IMR-90 (cell line): ENCODE data around the gene LZIC. TPM values are rescaled to one million over a fixed set of nuclear protein-coding genes. Genes with fewer than 3 reads are reported as not detected.

Experiments
- ATAC-seq: fragments of 200-7000 bp; cut with Tn5 transposase; 2 replicates; pipeline ENCODE4 v1.9.1; 2020; ENCODE audit warnings: low read depth, mild to moderate bottlenecking, moderate library complexity
- BruUV-seq: library from RNA; stranded (reverse); fragments of 400-500 nt; replicated peaks from 2 replicates; lab custom pipeline; 2021; lab: Mats Ljungman, UMichigan
- CTCF ChIA-PET: fragments of 300-600 bp; formaldehyde crosslinking; extraction: SDS; loops from one replicate; lab custom pipeline; 2021; ENCODE audit warnings: antibody characterized with exemption; lab: Yijun Ruan, JAX
- POLR2A ChIA-PET: fragments of 300-600 bp; sonication (Branson Sonifier 250); formaldehyde crosslinking; loops from one replicate; lab custom pipeline; 2022; ENCODE audit warnings: antibody characterized with exemption; ENCODE audit not compliant: unreplicated experiment; lab: Charles Lee
- DNase-seq: peaks from one replicate; pipeline ENCODE4 v3.0.0; 2013
- H2AFZ ChIP-seq: replicated peaks from 2 replicates; pipeline ENCODE3; 2013; ENCODE audit warnings: low read length, mild to moderate bottlenecking; ENCODE audit not compliant: poor library complexity
- H2AK5ac ChIP-seq: 2 replicates; pipeline ENCODE4 v1.6.1; 2013; ENCODE audit warnings: low read depth, low read length, inconsistent platforms
- H2AK9ac ChIP-seq: replicated peaks from 2 replicates; pipeline ENCODE3; 2013; ENCODE audit warnings: mild to moderate bottlenecking, low read depth, low read length, moderate library complexity; ENCODE audit not compliant: poor library complexity
- H2BK120ac ChIP-seq: 2 replicates; pipeline ENCODE4 v1.6.1; 2013; ENCODE audit warnings: low read depth, low read length, inconsistent platforms
- H2BK15ac ChIP-seq: 3 replicates; pipeline ENCODE4 v1.6.1; 2013; ENCODE audit warnings: low read depth, low read length, inconsistent platforms
- H2BK20ac ChIP-seq: 2 replicates; pipeline ENCODE4 v1.6.1; 2013; ENCODE audit warnings: low read depth, mild to moderate bottlenecking, inconsistent platforms, low read length, moderate library complexity
- H2BK5ac ChIP-seq: 2 replicates; pipeline ENCODE4 v1.6.1; 2013; ENCODE audit warnings: mild to moderate bottlenecking, low read depth, low read length, inconsistent platforms; ENCODE audit not compliant: poor library complexity, severe bottlenecking
- H3K14ac ChIP-seq: replicated peaks from 2 replicates; pipeline ENCODE4 v1.6.1; 2013; ENCODE audit warnings: low read depth, low read length, inconsistent platforms
- H3K18ac ChIP-seq: 2 replicates; pipeline ENCODE4 v1.6.1; 2013; ENCODE audit warnings: low read depth, low read length, control low read depth
- H3K23ac ChIP-seq: 2 replicates; pipeline ENCODE4 v1.6.1; 2013; ENCODE audit warnings: low read depth, low read length, inconsistent platforms
- H3K27ac ChIP-seq: 2 replicates; pipeline ENCODE4 v1.5.1; 2013; ENCODE audit warnings: mild to moderate bottlenecking, control low read depth, low read length; ENCODE audit not compliant: insufficient read depth
- H3K27me3 ChIP-seq: 2 replicates; pipeline ENCODE4 v1.6.1; 2013; ENCODE audit warnings: low read length; ENCODE audit not compliant: control insufficient read depth, insufficient read depth
- H3K36me3 ChIP-seq: 2 replicates; pipeline ENCODE4 v1.6.1; 2013; ENCODE audit warnings: low read length, mixed read lengths; ENCODE audit not compliant: control insufficient read depth, insufficient read depth
- H3K4ac ChIP-seq: 2 replicates; pipeline ENCODE4 v1.6.1; 2013; ENCODE audit warnings: low read depth, low read length, inconsistent platforms
- H3K4me1 ChIP-seq: 2 replicates; pipeline ENCODE4 v1.6.1; 2013; ENCODE audit warnings: low read length, mixed read lengths; ENCODE audit not compliant: control insufficient read depth, insufficient read depth
- H3K4me2 ChIP-seq: 2 replicates; pipeline ENCODE4 v1.6.1; 2013; ENCODE audit warnings: low read depth, mild to moderate bottlenecking, control low read depth, low read length, moderate library complexity
- H3K4me3 ChIP-seq: 2 replicates; pipeline ENCODE4 v1.5.1; 2013; ENCODE audit warnings: low read depth, mild to moderate bottlenecking, control low read depth, low read length, moderate library complexity; ENCODE audit not compliant: insufficient read depth
- H3K56ac ChIP-seq: 2 replicates; pipeline ENCODE4 v1.6.1; 2013; ENCODE audit warnings: low read length, inconsistent platforms; ENCODE audit not compliant: insufficient read depth; ENCODE audit errors: extremely low read depth
- H3K79me1 ChIP-seq, 2 experiments: 2 replicates each; pipeline ENCODE4 v1.6.1; 2013; ENCODE audit warnings: low read length in 2 of 2, inconsistent platforms in 1 of 2, low read depth in 1 of 2
- H3K9ac ChIP-seq: 2 replicates; pipeline ENCODE4 v1.6.1; 2013; ENCODE audit warnings: low read depth, low read length, control low read depth
- H3K9me1 ChIP-seq: 2 replicates; pipeline ENCODE4 v1.6.1; 2013; ENCODE audit warnings: low read length, inconsistent platforms; ENCODE audit not compliant: insufficient read depth
- H3K9me3 ChIP-seq: 2 replicates; pipeline ENCODE4 v1.6.1; 2013; ENCODE audit warnings: low read length; ENCODE audit not compliant: control insufficient read depth, insufficient read depth
- H4K20me1 ChIP-seq: 2 replicates; pipeline ENCODE4 v1.6.1; 2013; ENCODE audit warnings: low read length, inconsistent platforms; ENCODE audit not compliant: insufficient read depth
- H4K5ac ChIP-seq: 2 replicates; pipeline ENCODE4 v1.6.1; 2013; ENCODE audit warnings: mild to moderate bottlenecking, low read depth, low read length, control low read depth
- H4K8ac ChIP-seq, 2 experiments: 2 replicates each; pipeline ENCODE4 v1.6.1; 2013; ENCODE audit warnings: low read depth in 2 of 2, low read length in 2 of 2, control low read depth in 1 of 2, inconsistent platforms in 1 of 2
- H4K91ac ChIP-seq: 2 replicates; pipeline ENCODE4 v1.6.1; 2013; ENCODE audit warnings: low read depth, low read length, inconsistent platforms; ENCODE audit not compliant: insufficient read depth
- BHLHE40 ChIP-seq: fragments of 150-350 bp; IDR thresholded peaks from 2 replicates; pipeline ENCODE4 v1.6.1; 2016; ENCODE audit warnings: mild to moderate bottlenecking, low read depth, low read length
- CEBPB ChIP-seq: IDR thresholded peaks from 2 replicates; pipeline ENCODE4 v1.6.1; 2012; ENCODE audit warnings: low read depth, low read length, improper control_type of control experiment
- CHD1 ChIP-seq: IDR thresholded peaks from 2 replicates; pipeline ENCODE4 v1.6.1; 2012; ENCODE audit warnings: low read depth, low read length, improper control_type of control experiment
- FOS ChIP-seq: fragments of 150-350 bp; IDR thresholded peaks from 2 replicates; pipeline ENCODE4 v1.6.1; 2016; ENCODE audit warnings: low read depth, low read length
- MAZ ChIP-seq: IDR thresholded peaks from 2 replicates; pipeline ENCODE4 v1.6.1; 2012; ENCODE audit warnings: low read depth, mild to moderate bottlenecking, low read length, improper control_type of control experiment, moderate library complexity, borderline replicate concordance
- MXI1 ChIP-seq: IDR thresholded peaks from 2 replicates; pipeline ENCODE4 v1.6.1; 2012; ENCODE audit warnings: low read depth, mild to moderate bottlenecking, low read length, moderate library complexity, borderline replicate concordance
- NFE2L2 ChIP-seq: fragments of 150-350 bp; IDR thresholded peaks from 2 replicates; pipeline ENCODE4 v1.6.1; 2016; ENCODE audit warnings: low read depth, mild to moderate bottlenecking, low read length
- POLR2A ChIP-seq: IDR thresholded peaks from 2 replicates; pipeline ENCODE4 v1.6.1; 2012; ENCODE audit warnings: mild to moderate bottlenecking, low read depth, low read length
- RAD21 ChIP-seq: IDR thresholded peaks from 2 replicates; pipeline ENCODE4 v1.6.1; 2012; ENCODE audit warnings: low read length, improper control_type of control experiment
- RCOR1 ChIP-seq: IDR thresholded peaks from 2 replicates; pipeline ENCODE4 v1.6.1; 2012; ENCODE audit warnings: mild to moderate bottlenecking, low read length, improper control_type of control experiment; ENCODE audit not compliant: insufficient replicate concordance
- RFX5 ChIP-seq: IDR thresholded peaks from 2 replicates; pipeline ENCODE4 v1.8.0; 2012; ENCODE audit warnings: low read depth, mild to moderate bottlenecking, low read length, moderate library complexity
- WGBS, 2 experiments: methylation state at CpG; one replicate each; pipeline versions ENCODE4 v1.1.5 to v1.1.7; 2013; ENCODE audit warnings: missing lambda C conversion rate in 2 of 2; ENCODE audit not compliant: insufficient read length in 1 of 2; ENCODE audit errors: extremely low coverage in 2 of 2; 5-methylcytosine and 5-hydroxymethylcytosine counted together
- dilution Hi-C: fragments of 300-500 bp; cut with HindIII; formaldehyde crosslinking; loops from one replicate; pipeline ENCODE4 v1.14.3; 2018; ENCODE audit warnings: low sequenced_read_pairs; ENCODE audit not compliant: unreplicated experiment
- in situ Hi-C: fragments of 300-500 bp; cut with MboI; formaldehyde crosslinking; loops from 3 replicates; pipeline ENCODE4 v1.14.3; 2019; ENCODE audit warnings: low sequenced_read_pairs, inconsistent platforms, mixed read lengths
- intact Hi-C: fragments of 100-400 bp; cut with micrococcal nuclease; formaldehyde crosslinking; loops from 2 replicates; pipeline ENCODE4 v1.10.0; 2022
- polyA plus RNA-seq, 3 experiments: library from polyadenylated mRNA; depleted of rRNA; stranded (reverse); fragments of >200 nt; gene quantifications; 2 replicates each; pipeline ENCODE4 v1.2.3, GENCODE V29; 2012; ENCODE audit warnings: low replicate concordance in 1 of 3
- total RNA-seq: library from RNA; depleted of rRNA; stranded (reverse); fragments of >200 nt; gene quantifications from 2 replicates; pipeline ENCODE4 v1.2.3, GENCODE V29; 2012
- TF ChIP-seq, protein P1 (sequence below): fragments of 150-350 bp; IDR thresholded peaks from 2 replicates; pipeline ENCODE4 v1.6.1; 2017; ENCODE audit warnings: mild to moderate bottlenecking, antibody characterized with exemption, low read length, low read depth

The LZIC gene
- total and polyA plus RNA-seq, 2 of the 4 experiments (the other 2 are of a cell fraction) = 11.6 to 19.0 TPM

DNA sequence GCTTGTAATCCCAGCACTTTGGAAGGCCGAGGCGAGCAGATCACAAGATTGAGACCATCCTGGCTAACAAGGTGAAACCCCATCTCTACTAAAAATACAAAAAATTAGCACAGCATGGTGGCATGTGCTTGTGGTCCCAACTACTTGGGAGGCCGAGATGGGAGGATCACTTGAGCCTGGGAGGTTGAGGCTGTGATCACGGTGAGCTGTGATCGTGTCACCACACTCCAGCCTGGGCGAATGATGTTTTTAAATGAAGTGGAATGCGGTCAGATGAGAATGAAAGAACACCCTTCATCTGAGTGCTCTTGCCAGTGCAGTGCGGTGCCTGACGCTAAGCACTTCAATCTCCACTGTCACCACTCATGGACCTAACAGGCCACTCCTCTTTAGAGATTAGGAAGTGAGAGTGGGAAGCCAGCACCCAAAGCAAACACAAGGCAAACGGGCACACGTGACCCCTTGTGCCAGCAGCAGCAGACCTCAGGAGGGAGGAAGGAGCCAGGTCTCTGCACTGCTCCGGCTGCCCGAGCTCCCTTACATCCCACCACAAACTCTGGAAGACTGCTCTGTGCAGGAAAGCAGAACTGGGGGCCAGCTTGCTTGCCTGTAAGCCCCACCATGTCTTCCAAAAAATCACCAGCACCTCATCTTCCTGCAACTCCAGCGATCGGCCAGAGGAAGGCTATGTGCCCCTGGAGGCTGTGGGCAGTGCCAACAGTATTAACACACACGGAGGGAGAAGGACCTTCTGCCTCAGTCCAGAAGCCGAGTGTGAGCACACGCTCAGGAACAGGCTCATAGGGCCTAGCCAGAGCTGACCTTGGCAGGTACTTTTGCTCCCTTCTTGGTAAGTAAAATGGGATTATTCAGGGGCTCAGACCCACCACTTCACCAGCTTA, 42.8 kb downstream of the LZIC start:
- Histone ChIP-seq H3K56ac (no peak overlapping the region), H3K4me2 (no peak overlapping the region), H2AK5ac (peak overlapping the region; percentile 86; the same call in 1 of the 2 replicates), H3K79me1 (peaks cover 26 to 62% of the 10 kb centered on the region in 2 experiments), H3K9me1 (peaks cover 13% of the 10 kb centered on the region), H3K4ac (peak overlapping the region; percentile 61), H3K36me3 (no peaks in the 10 kb centered on the region), H2AFZ (peak overlapping the region; percentile 61), H4K8ac (no peak overlapping the region), H3K4me3 (no peak overlapping the region), H2BK5ac (no peak overlapping the region), H2BK15ac (peak overlapping the region; percentile 70; the same call in 1 of the 3 replicates), H3K14ac (peak overlapping the region; percentile 65; the same call in 1 of the 2 replicates), H3K23ac (peak overlapping the region; percentile 59; the same call in 1 of the 2 replicates), H4K5ac (no peak overlapping the region), H4K91ac (no peak overlapping the region; the same call in 1 of the 2 replicates), H2AK9ac (peak overlapping the region; percentile 71), H3K9ac (no peak overlapping the region), H3K9me3 (no peaks in the 10 kb centered on the region), H4K20me1 (no peaks in the 10 kb centered on the region; the same call in 1 of the 2 replicates), H2BK20ac (0 out of 2 replicates have a peak overlapping the region, but pooled peaks have one; percentile 50), H3K27me3 (no peaks in the 10 kb centered on the region), H3K4me1 (peaks cover 3% of the 10 kb centered on the region; the same call in 1 of the 2 replicates), H3K18ac (no peak overlapping the region), H2BK120ac (peak overlapping the region; percentile 49; the same call in 1 of the 2 replicates), H3K27ac (no peak overlapping the region)
- no peak for TF ChIP-seq BHLHE40
- no peak for TF ChIP-seq FOS
- no peak for TF ChIP-seq CEBPB
- TF ChIP-seq NFE2L2 = no peak
- TF ChIP-seq RAD21 = no peak
- TF ChIP-seq RCOR1 = no peak
- TF ChIP-seq MXI1 = no peak
- TF ChIP-seq MAZ = no peak
- TF ChIP-seq CHD1 = no peak
- TF ChIP-seq RFX5 = no peak
- no peak for TF ChIP-seq POLR2A
- TF ChIP-seq, protein P1, sequence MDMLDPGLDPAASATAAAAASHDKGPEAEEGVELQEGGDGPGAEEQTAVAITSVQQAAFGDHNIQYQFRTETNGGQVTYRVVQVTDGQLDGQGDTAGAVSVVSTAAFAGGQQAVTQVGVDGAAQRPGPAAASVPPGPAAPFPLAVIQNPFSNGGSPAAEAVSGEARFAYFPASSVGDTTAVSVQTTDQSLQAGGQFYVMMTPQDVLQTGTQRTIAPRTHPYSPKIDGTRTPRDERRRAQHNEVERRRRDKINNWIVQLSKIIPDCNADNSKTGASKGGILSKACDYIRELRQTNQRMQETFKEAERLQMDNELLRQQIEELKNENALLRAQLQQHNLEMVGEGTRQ = no peak
- no CpG with 5 or more reads among the region's 18 CpGs for WGBS, 2 experiments
- in situ Hi-C loops = no loop called here
- ChIA-PET POLR2A (interaction anchor here (0.6 kb wide), 1 partner anchor 589 kb away, joined by 3 read pairs; no protein-coding TSS in a partner anchor), CTCF (no interaction called here)
- dilution Hi-C loops = no loop called here
- no TSS peak for BruUV-seq
- intact Hi-C loops = no loop called here
- no peak for DNase-seq
- no peak for ATAC-seq
